HuH-7 (cell line): ENCODE measurements around the gene PHTF2.

Experiments
- DNase-seq: peaks from one replicate; pipeline ENCODE4 v3.0.0; 2011; ENCODE audit warnings: low spot score

The PHTF2 gene

GRCh38 chr7:77794000-77794399, 4.6 kb upstream of the PHTF2 start:
- no peak for DNase-seq

- DNase-seq, result no peak
Observed at GRCh38 chr7:77796109-77796508, 2.5 kb upstream of the PHTF2 start.

- no peak for DNase-seq
Observed at GRCh38 chr7:77796960-77797359, 1.6 kb upstream of the PHTF2 start.

GRCh38 chr7:77797734-77798393, 709 bp upstream of the PHTF2 start:
- no peak for DNase-seq

- DNase-seq, result peak; percentile 5
Observed at GRCh38 chr7:77799078-77799964, 748 bp downstream of the PHTF2 start.

- DNase-seq, result no peak
Observed at GRCh38 chr7:77800158-77800557, 1.6 kb downstream of the PHTF2 start.

- DNase-seq, result no peak
Observed at GRCh38 chr7:77800730-77801129, 2.2 kb downstream of the PHTF2 start.

- DNase-seq, result no peak
Observed at GRCh38 chr7:77802557-77803405, 4.2 kb downstream of the PHTF2 start.

GRCh38 chr7:77806425-77806824, 7.9 kb downstream of the PHTF2 start:
- no peak for DNase-seq

GRCh38 chr7:77808517-77808916, 9.9 kb downstream of the PHTF2 start:
- DNase-seq, result no peak

GRCh38 chr7:77811516-77812289, 13.1 kb downstream of the PHTF2 start:
- DNase-seq, result no peak

- no peak for DNase-seq
Observed at GRCh38 chr7:77812290-77812685, 13.7 kb downstream of the PHTF2 start.

GRCh38 chr7:77813180-77813579, 14.6 kb downstream of the PHTF2 start:
- no peak for DNase-seq

- DNase-seq, result no peak
Observed at GRCh38 chr7:77819021-77819420, 20.4 kb downstream of the PHTF2 start.

- no peak for DNase-seq
Observed at GRCh38 chr7:77820967-77821366, 22.4 kb downstream of the PHTF2 start.

GRCh38 chr7:77822269-77822668, 23.7 kb downstream of the PHTF2 start:
- DNase-seq, result no peak

- DNase-seq, result no peak
Observed at GRCh38 chr7:77823787-77824186, 25.2 kb downstream of the PHTF2 start.

GRCh38 chr7:77824636-77825035, 26.1 kb downstream of the PHTF2 start:
- no peak for DNase-seq

GRCh38 chr7:77825131-77825530, 26.6 kb downstream of the PHTF2 start:
- no peak for DNase-seq

- no peak for DNase-seq
Observed at GRCh38 chr7:77826300-77826699, 27.7 kb downstream of the PHTF2 start.

GRCh38 chr7:77827999-77828398, 29.4 kb downstream of the PHTF2 start:
- DNase-seq, result no peak
